Panc1 (cell line): ENCODE measurements around the gene GPR18. TPM values are rescaled to one million over a fixed set of nuclear protein-coding genes. Genes with fewer than 3 reads are reported as not detected.

Source experiments
- ATAC-seq: fragments of 200-7000 bp; cut with Tn5 transposase; 2 replicates; pipeline ENCODE4 v1.9.1; 2020; ENCODE audit warnings: mild to moderate bottlenecking, moderate library complexity
- BruUV-seq: library from RNA; stranded (reverse); fragments of 400-500 nt; replicated peaks from 2 replicates; lab custom pipeline; 2021; lab: Mats Ljungman, UMichigan
- CTCF ChIA-PET: fragments of 300-600 bp; sonication (Branson Sonifier 250); formaldehyde crosslinking; loops from one replicate; lab custom pipeline; 2022; ENCODE audit warnings: antibody characterized with exemption; lab: Charles Lee
- POLR2A ChIA-PET: fragments of 300-600 bp; sonication (Branson Sonifier 250); formaldehyde crosslinking; loops from one replicate; lab custom pipeline; 2022; ENCODE audit warnings: antibody characterized with exemption; lab: Charles Lee
- DNase-seq: peaks from one replicate; pipeline ENCODE4 v3.0.0-alpha.2; 2010; ENCODE audit warnings: low read depth, low spot score
- H3K27ac ChIP-seq: 2 replicates; pipeline ENCODE4 v1.5.1; 2011; ENCODE audit warnings: mild to moderate bottlenecking, low read length, inconsistent platforms
- H3K27me3 ChIP-seq: fragments of 200-500 bp; sonication (Bioruptor generic); 2 replicates; pipeline ENCODE4 v1.6.0; 2014; ENCODE audit warnings: low read length, inconsistent platforms; ENCODE audit not compliant: control insufficient read depth, insufficient read depth
- H3K36me3 ChIP-seq: fragments of 200-500 bp; sonication (Bioruptor generic); 2 replicates; pipeline ENCODE4 v1.5.1; 2014; ENCODE audit warnings: inconsistent platforms, mild to moderate bottlenecking, low read length, moderate library complexity; ENCODE audit not compliant: control insufficient read depth, insufficient read depth
- H3K4me1 ChIP-seq: 2 replicates; pipeline ENCODE4 v1.5.1; 2011; ENCODE audit warnings: inconsistent platforms, mild to moderate bottlenecking, low read length, moderate library complexity; ENCODE audit not compliant: control insufficient read depth, insufficient read depth
- H3K4me3 ChIP-seq, 2 experiments: 2 replicates each; pipeline ENCODE4 v1.5.1; 2011 to 2012; ENCODE audit warnings: low read depth in 2 of 2, low read length in 2 of 2, mild to moderate bottlenecking in 2 of 2, inconsistent platforms in 1 of 2, moderate library complexity in 1 of 2
- H3K9me3 ChIP-seq: fragments of 200-500 bp; sonication (Bioruptor generic); 2 replicates; pipeline ENCODE4 v1.5.1; 2014; ENCODE audit warnings: low read depth, mild to moderate bottlenecking, inconsistent platforms, low read length, moderate library complexity; ENCODE audit not compliant: control insufficient read depth, insufficient read depth
- POLR2AphosphoS5 ChIP-seq: IDR thresholded peaks from 2 replicates; pipeline ENCODE4 v1.6.1; 2012; ENCODE audit warnings: mild to moderate bottlenecking, low read depth, low read length, moderate library complexity
- SIN3A ChIP-seq: IDR thresholded peaks from 2 replicates; pipeline ENCODE4 v1.6.1; 2012; ENCODE audit warnings: low read depth, mild to moderate bottlenecking, low read length, moderate library complexity, borderline replicate concordance; ENCODE audit not compliant: insufficient read depth
- TCF7L2 ChIP-seq: IDR thresholded peaks from 2 replicates; pipeline ENCODE4 v1.6.1; 2011; ENCODE audit warnings: mild to moderate bottlenecking, low read depth, low read length, inconsistent platforms
- in situ Hi-C: cut with HindIII; loops from 2 replicates; pipeline ENCODE4 v1.10.0; 2016; ENCODE audit warnings: low sequenced_read_pairs, low pct_unique_long_range_greater_than_20kb
- intact Hi-C: fragments of 100-400 bp; cut with micrococcal nuclease; formaldehyde crosslinking; loops from one replicate; pipeline ENCODE4 v1.10.0; 2022; ENCODE audit not compliant: unreplicated experiment
- total RNA-seq: library from RNA; stranded (reverse); gene quantifications from one replicate; pipeline ENCODE4 v1.2.1, GENCODE V29; 2021; ENCODE audit not compliant: unreplicated experiment
- TF ChIP-seq, protein P1 (sequence below), 2 experiments: IDR thresholded peaks; 2 replicates each; pipeline ENCODE4 v1.6.1; 2011 to 2012; ENCODE audit warnings: low read depth in 2 of 2, control low read depth in 1 of 2, low read length in 1 of 2, mild to moderate bottlenecking in 1 of 2, moderate library complexity in 1 of 2; ENCODE audit not compliant: insufficient read depth in 1 of 2
- TF ChIP-seq, protein P2 (sequence below): fragments of 450-650 bp; IDR thresholded peaks from 2 replicates; pipeline ENCODE4 v1.5.1; 2017; ENCODE audit warnings: mild to moderate bottlenecking

The GPR18 gene
- total RNA-seq, 1 experiment from 2014 or later = not detected

DNA sequence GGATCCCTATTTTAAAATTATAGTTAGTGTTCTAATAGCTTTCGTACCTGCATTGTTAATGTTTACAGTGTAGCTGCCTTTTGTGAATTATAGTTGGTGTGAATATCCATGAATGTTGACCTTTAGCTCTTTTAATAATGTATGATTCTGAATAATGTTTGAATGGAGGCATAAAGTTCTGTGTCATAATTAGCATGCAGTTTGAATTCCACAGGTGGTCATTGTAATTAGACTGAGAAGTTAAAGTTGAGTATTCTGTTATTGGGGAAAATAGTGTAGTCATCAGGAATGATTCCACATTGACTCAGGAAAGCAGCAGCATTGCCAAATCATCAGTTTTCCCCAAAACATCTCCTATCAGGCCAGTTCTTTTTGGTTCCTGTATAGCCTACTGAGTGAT is 12.1 kb downstream of the GPR18 start:
- Histone ChIP-seq H3K9me3 (no peaks in the 10 kb centered on the region), H3K36me3 (peaks cover 9% of the 10 kb centered on the region; the same call in 1 of the 2 replicates), H3K27ac (no peak overlapping the region), H3K4me3 (no peak overlapping the region), H3K4me1 (no peaks in the 10 kb centered on the region), H3K27me3 (no peaks in the 10 kb centered on the region)
- intact Hi-C loops (no loop called here), in situ Hi-C loops (no loop called here)
- no peak for DNase-seq
- ChIA-PET POLR2A (no interaction called here), CTCF (no interaction called here)
- TSS peak; percentile 38 for BruUV-seq
- no peak for ATAC-seq
- no peak for TF ChIP-seq POLR2AphosphoS5
- TF ChIP-seq TCF7L2 = no peak
- no peak for TF ChIP-seq SIN3A
- TF ChIP-seq, protein P1, sequence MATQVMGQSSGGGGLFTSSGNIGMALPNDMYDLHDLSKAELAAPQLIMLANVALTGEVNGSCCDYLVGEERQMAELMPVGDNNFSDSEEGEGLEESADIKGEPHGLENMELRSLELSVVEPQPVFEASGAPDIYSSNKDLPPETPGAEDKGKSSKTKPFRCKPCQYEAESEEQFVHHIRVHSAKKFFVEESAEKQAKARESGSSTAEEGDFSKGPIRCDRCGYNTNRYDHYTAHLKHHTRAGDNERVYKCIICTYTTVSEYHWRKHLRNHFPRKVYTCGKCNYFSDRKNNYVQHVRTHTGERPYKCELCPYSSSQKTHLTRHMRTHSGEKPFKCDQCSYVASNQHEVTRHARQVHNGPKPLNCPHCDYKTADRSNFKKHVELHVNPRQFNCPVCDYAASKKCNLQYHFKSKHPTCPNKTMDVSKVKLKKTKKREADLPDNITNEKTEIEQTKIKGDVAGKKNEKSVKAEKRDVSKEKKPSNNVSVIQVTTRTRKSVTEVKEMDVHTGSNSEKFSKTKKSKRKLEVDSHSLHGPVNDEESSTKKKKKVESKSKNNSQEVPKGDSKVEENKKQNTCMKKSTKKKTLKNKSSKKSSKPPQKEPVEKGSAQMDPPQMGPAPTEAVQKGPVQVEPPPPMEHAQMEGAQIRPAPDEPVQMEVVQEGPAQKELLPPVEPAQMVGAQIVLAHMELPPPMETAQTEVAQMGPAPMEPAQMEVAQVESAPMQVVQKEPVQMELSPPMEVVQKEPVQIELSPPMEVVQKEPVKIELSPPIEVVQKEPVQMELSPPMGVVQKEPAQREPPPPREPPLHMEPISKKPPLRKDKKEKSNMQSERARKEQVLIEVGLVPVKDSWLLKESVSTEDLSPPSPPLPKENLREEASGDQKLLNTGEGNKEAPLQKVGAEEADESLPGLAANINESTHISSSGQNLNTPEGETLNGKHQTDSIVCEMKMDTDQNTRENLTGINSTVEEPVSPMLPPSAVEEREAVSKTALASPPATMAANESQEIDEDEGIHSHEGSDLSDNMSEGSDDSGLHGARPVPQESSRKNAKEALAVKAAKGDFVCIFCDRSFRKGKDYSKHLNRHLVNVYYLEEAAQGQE (IDR thresholded peaks at IDR 0.05; ENCODE audit: insufficient read depth in 1 of 2, low read depth in 2 of 2, low read length in 1 of 2) = no peak
- TF ChIP-seq, protein P2, sequence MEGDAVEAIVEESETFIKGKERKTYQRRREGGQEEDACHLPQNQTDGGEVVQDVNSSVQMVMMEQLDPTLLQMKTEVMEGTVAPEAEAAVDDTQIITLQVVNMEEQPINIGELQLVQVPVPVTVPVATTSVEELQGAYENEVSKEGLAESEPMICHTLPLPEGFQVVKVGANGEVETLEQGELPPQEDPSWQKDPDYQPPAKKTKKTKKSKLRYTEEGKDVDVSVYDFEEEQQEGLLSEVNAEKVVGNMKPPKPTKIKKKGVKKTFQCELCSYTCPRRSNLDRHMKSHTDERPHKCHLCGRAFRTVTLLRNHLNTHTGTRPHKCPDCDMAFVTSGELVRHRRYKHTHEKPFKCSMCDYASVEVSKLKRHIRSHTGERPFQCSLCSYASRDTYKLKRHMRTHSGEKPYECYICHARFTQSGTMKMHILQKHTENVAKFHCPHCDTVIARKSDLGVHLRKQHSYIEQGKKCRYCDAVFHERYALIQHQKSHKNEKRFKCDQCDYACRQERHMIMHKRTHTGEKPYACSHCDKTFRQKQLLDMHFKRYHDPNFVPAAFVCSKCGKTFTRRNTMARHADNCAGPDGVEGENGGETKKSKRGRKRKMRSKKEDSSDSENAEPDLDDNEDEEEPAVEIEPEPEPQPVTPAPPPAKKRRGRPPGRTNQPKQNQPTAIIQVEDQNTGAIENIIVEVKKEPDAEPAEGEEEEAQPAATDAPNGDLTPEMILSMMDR = no peak

DNA sequence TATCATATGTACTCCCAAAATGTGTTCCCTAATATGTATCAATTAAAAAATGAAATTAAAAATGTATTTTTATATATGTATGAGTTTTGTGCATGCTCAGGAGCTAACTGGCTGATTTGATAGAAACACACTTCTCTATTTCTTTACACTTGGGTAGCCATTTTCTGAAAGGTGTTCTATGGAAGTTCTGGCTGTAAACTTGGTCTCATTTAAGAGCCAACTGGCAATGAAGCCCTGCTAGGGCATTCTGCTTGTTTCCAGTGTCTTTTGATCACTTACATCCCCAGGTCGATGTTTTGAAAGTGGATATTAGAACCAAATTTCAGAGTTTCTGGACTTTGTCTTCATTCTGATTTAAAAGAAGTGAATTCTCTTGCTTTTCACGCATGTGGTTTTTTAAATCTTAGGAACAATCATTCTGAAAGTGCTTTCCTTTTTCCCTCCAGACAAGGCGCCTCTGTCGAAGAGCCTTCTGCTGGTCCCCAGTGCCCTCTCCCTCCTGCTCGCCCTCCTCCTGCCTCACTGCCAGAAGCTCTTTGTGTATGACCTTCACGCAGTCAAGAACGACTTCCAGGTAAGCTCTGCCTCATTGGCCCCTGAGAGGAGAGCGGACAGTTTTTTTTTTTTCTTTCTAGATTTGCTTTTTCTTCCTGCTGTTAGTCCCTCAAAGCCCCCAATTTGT is 20.1 kb downstream of the GPR18 start:
- ChIA-PET CTCF (no interaction called here), POLR2A (interaction anchor here (0.6 kb wide), 1 partner anchor 212 kb away, joined by 3 read pairs; no protein-coding TSS in a partner anchor)
- ATAC-seq (no peak), DNase-seq (no peak)
- no peaks in the 10 kb centered on the region for H3K4me1 ChIP-seq
- intact Hi-C loops = no loop called here
- no peaks in the 10 kb centered on the region for H3K27me3 ChIP-seq
- H3K4me3 ChIP-seq = no peak overlapping the region
- no peaks in the 10 kb centered on the region for H3K9me3 ChIP-seq
- in situ Hi-C loops = no loop called here
- BruUV-seq = no TSS peak
- no peak overlapping the region for H3K27ac ChIP-seq
- no peak for TF ChIP-seq POLR2AphosphoS5
- no peak for TF ChIP-seq SIN3A
- TF ChIP-seq, protein P2 = no peak
- TF ChIP-seq, protein P1 (IDR thresholded peaks at IDR 0.05; ENCODE audit: insufficient read depth in 1 of 2, low read depth in 2 of 2, low read length in 1 of 2) = no peak
- no peak for TF ChIP-seq TCF7L2
- H3K36me3 ChIP-seq = no peaks in the 10 kb centered on the region; the same call in 1 of the 2 replicates
